ENCODE data around the gene SNN.

DNA sequence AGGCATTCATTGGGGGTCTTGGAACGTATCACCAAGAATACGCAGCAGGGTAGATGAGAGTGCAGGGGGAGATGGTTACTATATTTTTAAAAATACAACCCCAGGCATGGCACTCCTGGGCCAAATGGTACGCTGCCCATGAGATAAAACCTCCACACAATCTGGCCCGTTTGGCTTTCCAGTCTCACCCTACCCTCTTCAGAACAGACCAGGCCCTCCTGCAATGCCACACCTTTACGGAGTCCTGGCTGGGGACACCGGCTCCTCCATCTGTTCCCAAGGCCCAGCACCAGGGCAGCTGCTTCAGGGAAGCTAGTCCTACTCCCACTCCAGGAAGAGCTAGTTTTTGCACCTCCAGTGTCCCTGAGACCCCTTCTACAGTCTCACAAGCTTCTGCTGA is 24.4 kb downstream of the SNN start:
- TF ChIP-seq, protein P1, sequence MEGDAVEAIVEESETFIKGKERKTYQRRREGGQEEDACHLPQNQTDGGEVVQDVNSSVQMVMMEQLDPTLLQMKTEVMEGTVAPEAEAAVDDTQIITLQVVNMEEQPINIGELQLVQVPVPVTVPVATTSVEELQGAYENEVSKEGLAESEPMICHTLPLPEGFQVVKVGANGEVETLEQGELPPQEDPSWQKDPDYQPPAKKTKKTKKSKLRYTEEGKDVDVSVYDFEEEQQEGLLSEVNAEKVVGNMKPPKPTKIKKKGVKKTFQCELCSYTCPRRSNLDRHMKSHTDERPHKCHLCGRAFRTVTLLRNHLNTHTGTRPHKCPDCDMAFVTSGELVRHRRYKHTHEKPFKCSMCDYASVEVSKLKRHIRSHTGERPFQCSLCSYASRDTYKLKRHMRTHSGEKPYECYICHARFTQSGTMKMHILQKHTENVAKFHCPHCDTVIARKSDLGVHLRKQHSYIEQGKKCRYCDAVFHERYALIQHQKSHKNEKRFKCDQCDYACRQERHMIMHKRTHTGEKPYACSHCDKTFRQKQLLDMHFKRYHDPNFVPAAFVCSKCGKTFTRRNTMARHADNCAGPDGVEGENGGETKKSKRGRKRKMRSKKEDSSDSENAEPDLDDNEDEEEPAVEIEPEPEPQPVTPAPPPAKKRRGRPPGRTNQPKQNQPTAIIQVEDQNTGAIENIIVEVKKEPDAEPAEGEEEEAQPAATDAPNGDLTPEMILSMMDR (IDR thresholded peaks at IDR 0.05; ENCODE audit: low read length), result no peak
- no peak for TF ChIP-seq EZH2 (IDR thresholded peaks at IDR 0.05; ENCODE audit: borderline replicate concordance, low read length)
